ENCODE results near the gene MECR. TPM values are rescaled to one million over a fixed set of nuclear protein-coding genes. Genes with fewer than 3 reads are reported as not detected.

Gene MECR
- total RNA-seq, 1 donor from 2014 or later = 15.2 TPM

- DNase-seq (ENCODE audit: low spot score) = no peak
- Mint-ChIP-seq H3K27me3 (ENCODE audit: low read depth) (no peaks in the 10 kb centered on the region), H3K4me1 (ENCODE audit: low read depth) (peaks cover 5% of the 10 kb centered on the region), H3K36me3 (ENCODE audit: low read depth) (peaks cover 18% of the 10 kb centered on the region), H3K9me3 (ENCODE audit: low read depth) (no peaks in the 10 kb centered on the region), H3K4me3 (ENCODE audit: unreplicated experiment) (no peak overlapping the region), H3K27ac (ENCODE audit: unreplicated experiment) (peak overlapping the region; percentile 56)
- no peak for TF ChIP-seq CTCF (IDR thresholded peaks at IDR 0.05)
These were observed 21.6 kb downstream of the MECR start for GRCh38 chr1:29209173-29209572.

GRCh38 chr1:29208442-29208841 lies 22.3 kb downstream of the MECR start:
- no peaks in the 10 kb centered on the region for H3K27me3 Mint-ChIP-seq (ENCODE audit: low read depth)
- peaks cover 5% of the 10 kb centered on the region for H3K4me1 Mint-ChIP-seq (ENCODE audit: low read depth)
- H3K9me3 Mint-ChIP-seq (ENCODE audit: low read depth) = no peaks in the 10 kb centered on the region
- no peak overlapping the region for H3K4me3 Mint-ChIP-seq (ENCODE audit: unreplicated experiment)
- peaks cover 15% of the 10 kb centered on the region for H3K36me3 Mint-ChIP-seq (ENCODE audit: low read depth)
- no peak overlapping the region for H3K27ac Mint-ChIP-seq (ENCODE audit: unreplicated experiment)
- no peak for TF ChIP-seq CTCF (IDR thresholded peaks at IDR 0.05)
- no peak for DNase-seq (ENCODE audit: low spot score)

GRCh38 chr1:29202584-29203340 lies 28.0 kb downstream of the MECR start:
- H3K4me1 Mint-ChIP-seq (ENCODE audit: low read depth) = peaks cover 11% of the 10 kb centered on the region
- no peaks in the 10 kb centered on the region for H3K27me3 Mint-ChIP-seq (ENCODE audit: low read depth)
- peak overlapping the region; percentile 92 for H3K27ac Mint-ChIP-seq (ENCODE audit: unreplicated experiment)
- no peak for DNase-seq (ENCODE audit: low spot score)
- peak; percentile 93 for TF ChIP-seq CTCF (IDR thresholded peaks at IDR 0.05)
- H3K9me3 Mint-ChIP-seq (ENCODE audit: low read depth) = no peaks in the 10 kb centered on the region
- H3K36me3 Mint-ChIP-seq (ENCODE audit: low read depth) = peaks cover 8% of the 10 kb centered on the region
- no peak overlapping the region for H3K4me3 Mint-ChIP-seq (ENCODE audit: unreplicated experiment)

GRCh38 chr1:29202053-29202452 lies 28.7 kb downstream of the MECR start:
- H3K27ac Mint-ChIP-seq (ENCODE audit: unreplicated experiment) = peak overlapping the region; percentile 92

GRCh38 chr1:29201595-29202051 lies 29.1 kb downstream of the MECR start:
- H3K27ac Mint-ChIP-seq (ENCODE audit: unreplicated experiment) = no peak overlapping the region
- no peaks in the 10 kb centered on the region for H3K9me3 Mint-ChIP-seq (ENCODE audit: low read depth)
- DNase-seq (ENCODE audit: low spot score) = no peak
- H3K4me3 Mint-ChIP-seq (ENCODE audit: unreplicated experiment) = no peak overlapping the region
- H3K4me1 Mint-ChIP-seq (ENCODE audit: low read depth) = peaks cover 20% of the 10 kb centered on the region
- TF ChIP-seq CTCF (IDR thresholded peaks at IDR 0.05) = no peak
- H3K27me3 Mint-ChIP-seq (ENCODE audit: low read depth) = no peaks in the 10 kb centered on the region
- peaks cover 8% of the 10 kb centered on the region for H3K36me3 Mint-ChIP-seq (ENCODE audit: low read depth)

More at GRCh38 chr1:29202053-29202452, 28.7 kb downstream of the MECR start:
- Mint-ChIP-seq H3K9me3 (ENCODE audit: low read depth) (no peaks in the 10 kb centered on the region), H3K27me3 (ENCODE audit: low read depth) (no peaks in the 10 kb centered on the region), H3K4me3 (ENCODE audit: unreplicated experiment) (no peak overlapping the region), H3K36me3 (ENCODE audit: low read depth) (peaks cover 8% of the 10 kb centered on the region), H3K4me1 (ENCODE audit: low read depth) (peaks cover 16% of the 10 kb centered on the region)
- no peak for TF ChIP-seq CTCF (IDR thresholded peaks at IDR 0.05)
- no peak for DNase-seq (ENCODE audit: low spot score)

All from chondrocyte (in vitro differentiated cells).